HG03571 (cell line): Measurements from ENCODE around the gene KLF13.

Experiments
- ATAC-seq: cut with Tn5 transposase; IDR thresholded peaks from one replicate; pipeline ENCODE4 v1.9.1; 2021; ENCODE audit not compliant: unreplicated experiment

Gene KLF13

DNA sequence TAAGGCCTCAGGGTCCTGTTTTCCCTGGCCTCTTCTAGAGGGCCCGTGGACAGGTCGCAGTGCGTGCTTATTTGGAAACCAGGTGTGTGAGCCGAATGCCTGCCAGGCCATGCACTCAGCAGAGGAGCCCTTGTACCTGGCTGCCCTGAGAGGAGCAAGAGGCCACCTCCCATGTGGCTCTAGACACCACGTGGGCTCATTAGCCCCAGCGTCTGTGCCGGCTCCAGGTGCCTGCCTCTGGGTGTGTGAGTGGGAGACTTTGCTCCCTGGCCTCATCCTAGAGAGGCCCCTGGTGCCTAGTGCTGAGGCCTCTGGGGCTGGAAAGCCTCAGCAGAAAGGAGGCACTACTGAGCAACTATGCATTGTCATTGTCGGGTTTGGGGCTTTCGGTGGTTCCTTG is 50.4 kb downstream of the KLF13 start:
- ATAC-seq = no peak

DNA sequence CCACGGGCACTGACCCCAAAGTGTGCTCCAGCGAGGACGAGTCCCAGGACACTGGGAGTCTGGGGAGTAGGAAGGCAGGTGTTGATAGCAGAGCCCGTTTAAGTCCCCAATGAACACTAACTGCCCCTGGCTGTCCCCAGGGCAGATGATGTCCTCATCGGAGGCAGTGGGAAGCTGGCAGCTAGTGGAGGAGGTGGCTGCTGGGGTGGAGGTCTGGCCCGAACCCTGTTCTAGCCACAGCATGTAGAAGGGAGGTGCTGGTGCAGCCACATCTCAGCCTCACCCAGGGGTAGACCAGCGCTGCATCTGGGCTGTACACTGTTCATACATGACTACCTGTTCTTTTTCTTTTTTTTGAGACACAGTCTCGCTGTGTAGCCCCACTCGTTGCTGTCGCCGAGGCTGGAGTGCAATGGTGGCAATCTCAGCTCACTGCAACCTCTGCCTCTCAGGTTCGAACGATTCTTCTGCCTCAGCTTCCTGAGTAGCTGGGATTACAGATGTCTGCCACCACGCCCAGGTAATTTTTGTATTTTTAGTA is 51.8 kb downstream of the KLF13 start:
- no peak for ATAC-seq

DNA sequence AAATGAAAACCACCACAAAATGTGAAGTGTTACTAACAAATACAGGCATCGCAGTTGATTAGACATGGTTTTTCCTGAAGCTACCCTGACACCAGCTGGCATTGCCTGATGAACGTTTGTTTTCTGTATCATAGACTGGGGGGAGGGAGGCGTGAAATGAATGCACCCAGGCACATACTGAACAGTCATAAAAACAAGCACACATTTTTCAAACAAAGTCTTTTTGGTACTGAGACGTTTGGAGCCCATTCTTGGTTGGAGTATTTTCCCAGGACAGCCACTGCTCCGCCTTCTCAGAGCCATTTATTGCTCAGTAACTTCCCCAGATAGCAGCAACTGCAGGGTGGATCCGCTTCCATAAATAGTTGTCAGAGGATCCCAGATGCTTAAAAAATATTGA is 52.4 kb downstream of the KLF13 start:
- ATAC-seq = no peak

DNA sequence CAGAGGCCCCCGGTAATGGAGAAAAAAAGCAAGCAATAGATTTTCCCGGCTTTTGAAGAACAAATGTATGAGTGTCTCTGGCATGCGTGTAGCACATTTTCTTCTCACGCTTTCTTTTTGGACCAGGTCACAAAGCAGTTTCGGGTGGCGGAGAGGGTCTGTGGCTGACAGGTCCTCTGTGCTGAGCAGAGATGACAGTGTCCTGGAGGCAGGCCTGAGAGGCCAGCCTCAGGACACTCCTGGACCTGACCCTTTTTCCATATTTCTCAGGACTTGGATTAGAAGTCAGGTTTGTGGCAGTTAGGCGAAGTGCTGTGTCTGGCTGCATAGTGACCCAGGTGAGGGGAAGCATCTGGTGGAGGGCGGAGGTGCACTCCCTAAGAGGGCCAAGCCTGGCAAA is 52.9 kb downstream of the KLF13 start:
- no peak for ATAC-seq

DNA sequence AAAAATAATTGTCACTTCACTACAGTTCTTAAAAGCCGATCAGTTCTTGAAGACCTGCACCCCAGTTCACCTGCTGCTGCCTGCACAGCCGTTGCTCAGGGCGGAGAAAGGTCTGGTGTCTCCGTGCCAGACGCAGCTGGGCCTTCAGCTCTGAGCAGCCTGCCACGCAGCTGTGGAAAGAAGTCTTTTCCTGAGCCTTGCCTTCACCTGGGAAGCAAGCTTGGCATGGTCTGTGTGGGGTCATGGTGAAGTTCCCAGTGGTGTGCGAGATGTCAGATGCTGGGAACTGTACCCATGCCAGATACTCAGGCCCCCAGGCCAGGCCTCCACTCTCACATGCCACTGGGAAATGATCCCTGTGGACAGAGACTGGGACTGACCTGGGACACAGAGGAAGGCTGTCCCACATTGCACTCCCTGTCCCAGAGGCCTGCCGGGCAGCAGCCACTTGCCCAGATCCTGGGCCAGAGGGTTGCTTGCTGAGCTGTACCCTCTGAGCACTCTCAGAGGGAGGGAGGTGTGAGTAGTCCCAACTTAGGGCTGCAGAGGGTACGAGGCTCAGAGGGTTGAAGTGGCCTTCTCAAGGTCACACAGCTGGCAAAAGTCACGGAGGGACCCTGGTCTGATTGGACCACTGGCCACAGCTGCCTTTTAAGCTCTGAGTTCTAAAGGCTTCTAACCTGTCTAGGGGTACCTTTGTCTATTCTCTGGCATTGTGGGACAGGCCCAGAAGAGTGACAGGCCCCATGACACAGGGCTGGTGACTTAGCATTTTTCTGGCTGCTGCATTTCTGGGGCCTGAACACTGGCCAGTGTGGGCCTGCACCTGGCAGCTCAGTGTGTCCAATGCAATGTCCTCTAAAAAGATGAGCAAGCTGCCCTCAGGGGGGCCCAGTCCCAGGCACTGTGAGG is 55.4 kb downstream of the KLF13 start:
- no peak for ATAC-seq

DNA sequence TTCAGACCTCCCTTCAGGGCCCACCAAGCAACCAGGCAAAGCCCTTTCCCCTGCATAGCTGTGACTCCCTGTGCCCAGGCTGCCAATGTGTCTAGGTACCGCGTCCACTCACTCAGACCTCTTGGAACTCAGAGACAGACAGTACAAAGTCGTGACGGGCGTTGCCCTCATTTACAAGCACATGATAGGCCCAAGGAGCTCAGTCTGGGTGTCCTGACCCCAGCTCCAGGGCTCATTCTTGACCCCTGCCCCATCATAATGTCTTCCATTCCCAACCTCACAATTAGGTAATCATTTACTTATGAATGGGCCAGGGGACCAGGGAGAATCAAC is 56.0 kb downstream of the KLF13 start:
- ATAC-seq = no peak

DNA sequence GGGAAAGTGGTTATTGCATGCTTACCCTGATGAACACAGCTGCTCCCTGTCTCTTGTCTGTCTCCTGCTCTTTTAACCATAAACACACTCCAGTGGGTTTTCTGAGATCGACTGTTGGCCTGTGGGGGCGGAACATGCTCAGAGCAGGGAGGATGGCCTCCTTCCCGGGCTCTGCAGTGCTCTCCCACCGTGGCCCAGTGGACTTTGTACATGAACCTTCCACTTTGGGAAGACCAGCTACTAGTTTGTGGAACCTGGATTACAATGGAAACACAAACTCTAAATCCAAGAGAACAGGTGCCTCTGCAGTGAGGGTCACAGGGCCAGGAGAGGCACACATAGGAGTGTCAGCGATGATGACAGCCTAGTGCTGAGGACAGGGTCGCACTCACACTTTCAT is 56.5 kb downstream of the KLF13 start:
- no peak for ATAC-seq

DNA sequence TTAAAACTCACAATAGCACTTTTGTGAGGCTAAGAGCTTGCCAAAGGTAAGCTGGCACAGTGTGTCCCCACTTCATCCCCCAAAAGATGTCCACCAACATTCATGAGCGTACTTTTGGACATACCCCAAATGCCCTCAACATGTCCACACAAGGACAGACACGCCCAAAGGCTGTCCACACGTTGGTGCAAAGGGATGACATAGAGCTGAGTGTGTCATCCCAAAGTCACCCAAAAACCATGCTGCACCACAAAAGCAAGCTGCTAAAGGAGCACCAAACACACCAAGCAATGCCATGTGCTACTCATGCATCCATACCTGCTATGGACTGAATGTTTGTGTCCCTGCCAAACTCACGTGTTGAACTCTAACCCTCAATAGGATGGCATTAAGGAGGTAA is 57.9 kb downstream of the KLF13 start:
- ATAC-seq = no peak

DNA sequence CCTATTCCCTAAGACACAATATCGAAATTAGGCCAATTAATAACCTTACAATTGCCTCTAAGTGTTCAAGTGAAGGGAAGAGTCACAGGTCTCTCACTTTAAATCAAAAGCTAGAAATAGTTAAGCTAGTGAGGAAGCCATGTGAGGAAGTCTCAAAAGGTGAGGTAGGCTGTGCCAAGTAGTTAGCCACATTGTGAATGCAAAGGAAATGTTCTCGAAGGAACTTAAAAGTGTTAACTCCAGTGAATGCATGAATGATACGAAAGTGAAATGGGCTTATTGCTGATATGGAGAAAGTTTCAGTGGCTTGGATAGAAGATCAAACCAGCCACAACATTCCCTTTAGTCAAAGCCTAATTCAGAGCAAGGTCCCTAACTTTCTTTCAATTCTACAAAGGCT is 59.1 kb downstream of the KLF13 start:
- ATAC-seq = no peak

DNA sequence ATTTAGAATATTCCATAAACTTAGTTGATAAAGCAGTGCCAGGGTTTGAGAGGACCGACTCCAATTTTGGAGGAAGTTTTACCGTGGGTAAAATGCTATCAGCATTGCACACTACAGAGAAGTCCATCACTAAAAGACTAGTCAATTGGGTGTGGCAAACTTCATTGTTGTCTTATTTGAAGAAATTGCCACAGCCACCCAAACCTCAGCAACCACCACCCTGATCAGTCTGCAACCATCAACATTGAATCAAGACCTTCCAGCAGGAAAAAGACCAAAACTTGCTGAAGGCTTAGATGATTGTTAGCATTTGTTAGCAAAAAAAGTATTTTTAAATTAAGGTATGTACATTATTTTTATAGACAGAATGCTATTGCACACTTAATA is 60.5 kb downstream of the KLF13 start:
- no peak for ATAC-seq

DNA sequence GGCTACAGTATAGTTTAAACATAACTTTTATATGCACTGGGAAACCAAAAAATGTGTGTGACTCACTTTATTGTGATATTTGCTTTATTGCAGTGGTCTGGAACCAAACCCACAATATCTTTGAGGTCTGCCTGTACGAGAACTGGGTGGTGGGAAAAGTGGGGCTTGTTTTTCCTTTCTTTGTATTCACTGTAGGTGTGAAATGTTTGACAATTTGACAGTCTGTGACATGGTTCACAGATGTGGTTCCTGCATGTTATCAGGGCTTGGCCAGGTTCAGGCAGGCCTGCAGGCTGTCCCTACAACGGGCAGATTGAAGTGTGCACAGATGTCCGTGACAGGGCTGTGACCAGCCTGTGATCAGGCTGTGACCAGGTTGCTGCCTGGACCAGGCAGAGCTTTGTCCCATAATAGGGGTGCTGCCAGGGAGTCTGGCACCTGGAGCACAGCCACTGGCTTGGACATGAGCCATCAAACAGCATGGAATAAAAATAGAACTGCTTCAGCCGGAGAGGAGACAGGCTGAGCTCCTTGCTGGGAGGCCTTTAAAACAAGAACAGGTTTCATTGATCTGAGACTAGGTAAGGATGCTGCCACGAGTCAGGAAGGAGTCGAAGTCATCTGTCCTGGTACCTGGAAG is 61.0 kb downstream of the KLF13 start:
- no peak for ATAC-seq

DNA sequence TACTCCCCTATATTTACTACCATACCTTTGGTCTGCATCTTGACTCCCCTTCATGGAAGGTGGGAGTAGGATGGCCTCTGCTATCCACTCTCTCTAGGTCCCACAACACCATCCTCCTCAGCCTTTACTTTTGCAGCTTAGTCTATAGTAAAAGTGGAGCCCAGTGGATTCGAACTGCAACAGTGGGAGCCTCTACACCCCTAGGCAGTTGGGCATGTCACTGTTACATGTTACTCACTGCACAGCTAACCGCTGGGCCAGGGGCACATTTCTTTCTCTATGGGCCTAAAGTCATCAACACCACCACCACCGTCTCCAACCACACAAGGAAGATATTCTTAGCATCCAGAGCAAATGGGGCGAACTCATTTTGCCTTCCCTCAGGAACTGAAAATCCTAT is 62.9 kb downstream of the KLF13 start:
- ATAC-seq = no peak

DNA sequence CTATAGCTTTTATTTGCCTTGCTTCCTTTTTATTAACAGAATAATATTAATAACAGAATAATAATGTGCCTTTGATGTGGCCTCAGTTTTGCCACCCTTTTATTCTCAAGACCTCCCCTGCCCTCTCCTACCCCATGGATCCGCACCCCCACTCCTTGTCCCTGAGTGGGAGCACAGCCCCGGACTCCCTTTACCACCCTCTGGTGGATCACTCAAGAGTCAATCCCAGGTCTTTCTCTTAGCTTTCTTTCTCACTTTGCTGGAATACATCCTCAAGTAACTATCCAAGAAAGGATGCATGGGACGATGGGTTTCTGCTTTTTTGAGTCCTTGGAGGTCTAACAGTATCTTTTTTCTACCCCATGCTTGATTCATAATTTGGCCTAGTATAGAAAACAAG is 63.4 kb downstream of the KLF13 start:
- ATAC-seq = no peak

DNA sequence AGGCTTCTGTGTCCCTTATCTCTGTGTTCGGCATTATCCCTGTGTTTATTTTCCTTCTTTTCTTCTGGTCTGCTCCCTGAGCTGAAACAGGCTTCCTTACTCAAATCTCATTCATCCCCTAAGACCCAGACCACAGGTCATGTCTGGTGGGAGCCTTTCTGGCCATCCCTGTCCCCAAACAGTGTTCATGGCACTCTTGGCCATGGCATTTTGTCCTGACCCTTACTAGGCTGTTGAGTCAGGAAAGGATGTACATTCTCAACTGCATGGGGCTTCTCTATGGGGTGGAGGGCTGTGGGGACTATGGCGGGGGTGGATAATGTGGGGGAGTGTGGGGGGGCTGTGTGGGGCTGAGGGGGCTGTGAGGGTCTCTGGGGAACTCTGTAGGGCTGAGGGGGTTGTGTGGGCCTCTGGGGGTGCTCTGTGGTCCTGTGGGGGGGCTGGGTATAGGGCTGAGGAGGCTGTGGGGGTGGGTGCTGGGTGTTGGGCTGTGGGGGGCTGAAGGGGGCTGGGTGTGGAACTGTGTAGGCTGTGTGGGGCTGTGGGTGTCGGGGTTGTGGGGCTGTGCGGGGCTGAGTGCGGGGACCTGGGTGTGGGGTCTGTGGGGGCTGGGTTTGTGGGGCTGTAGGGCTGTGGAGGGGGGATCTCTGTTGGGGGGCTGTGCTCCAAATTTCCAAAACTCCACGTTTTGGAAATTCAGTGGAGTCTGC is 64.3 kb downstream of the KLF13 start:
- no peak for ATAC-seq

DNA sequence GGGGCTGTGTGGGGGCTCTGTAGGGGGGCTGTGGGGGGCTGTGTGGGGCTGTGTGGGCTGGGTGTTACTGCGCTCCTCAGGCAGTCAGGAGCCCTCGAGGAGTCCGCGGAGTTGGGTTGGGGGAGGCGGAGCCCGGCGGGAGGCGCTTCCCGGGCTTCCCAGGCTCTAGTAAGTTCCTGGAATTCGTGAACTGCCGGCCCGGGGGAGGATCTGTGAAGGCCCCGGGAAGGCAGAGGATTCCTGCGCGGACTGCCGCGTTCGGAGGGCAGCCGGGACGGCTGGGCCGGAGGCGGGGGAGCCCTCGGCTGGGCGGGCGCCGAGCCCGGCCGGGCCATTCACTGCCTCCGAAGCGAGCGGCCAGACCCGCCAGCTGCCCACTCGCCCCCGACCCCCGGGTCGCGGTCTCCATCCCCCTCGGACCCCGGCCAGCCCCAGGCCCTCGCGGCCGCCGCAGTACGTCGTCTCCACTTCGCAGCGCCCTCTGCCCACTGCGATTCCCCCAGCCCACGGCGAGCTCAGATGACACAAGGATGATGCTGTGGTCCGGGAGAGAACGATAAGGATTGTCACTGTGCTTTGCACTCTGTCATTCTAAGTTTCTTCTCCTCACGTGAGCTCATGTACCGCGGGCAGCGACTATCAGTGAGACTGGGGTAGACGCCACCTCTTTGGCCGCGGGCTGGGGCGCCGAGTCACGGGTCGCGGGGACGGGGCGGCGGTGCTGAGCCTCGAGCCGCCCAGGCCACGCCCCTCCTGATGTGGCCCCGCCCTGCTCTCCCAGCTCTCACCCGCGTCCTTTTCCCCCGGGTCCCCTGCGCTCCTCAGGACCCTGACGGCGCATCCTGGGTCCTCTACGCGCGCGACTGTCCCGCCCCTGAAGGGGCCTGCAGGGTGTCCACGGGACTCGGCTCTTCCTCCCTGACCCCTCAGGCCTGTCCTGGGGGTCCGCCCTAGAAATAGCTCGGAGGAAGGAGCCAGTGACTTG is 65.3 kb downstream of the KLF13 start:
- peak; percentile 80 for ATAC-seq

DNA sequence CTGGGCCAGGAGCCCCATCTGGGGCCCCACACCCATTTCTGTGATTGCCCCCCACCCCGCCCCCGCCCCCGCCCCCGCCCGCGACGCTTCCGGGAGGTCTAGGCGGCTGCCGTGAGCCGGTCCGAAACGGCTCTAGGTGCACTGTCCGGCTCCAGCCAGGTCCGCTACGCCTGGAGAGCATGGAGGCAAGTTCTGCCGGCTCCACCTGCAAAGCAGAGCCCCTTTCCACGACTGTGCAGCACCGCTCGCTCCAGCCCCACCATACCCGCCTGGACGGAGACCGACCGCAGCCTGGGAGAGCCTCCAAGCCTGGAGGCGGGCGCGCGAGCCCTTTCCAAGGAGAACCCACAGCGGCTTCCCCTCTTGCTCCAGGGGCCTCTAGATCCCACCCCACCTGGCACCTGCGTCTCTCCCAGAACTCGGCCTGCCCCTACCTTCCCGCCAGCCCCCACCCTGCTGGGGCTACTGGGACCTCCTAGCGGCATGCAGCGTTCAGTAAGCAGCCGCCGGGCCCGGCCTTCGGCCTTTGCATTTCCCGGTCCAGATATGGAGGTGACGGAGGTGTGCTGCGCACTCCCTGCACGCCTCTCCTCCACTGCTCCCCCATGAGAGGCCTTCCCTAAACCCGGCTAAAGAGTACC is 66.2 kb downstream of the KLF13 start:
- peak; percentile 30 for ATAC-seq

DNA sequence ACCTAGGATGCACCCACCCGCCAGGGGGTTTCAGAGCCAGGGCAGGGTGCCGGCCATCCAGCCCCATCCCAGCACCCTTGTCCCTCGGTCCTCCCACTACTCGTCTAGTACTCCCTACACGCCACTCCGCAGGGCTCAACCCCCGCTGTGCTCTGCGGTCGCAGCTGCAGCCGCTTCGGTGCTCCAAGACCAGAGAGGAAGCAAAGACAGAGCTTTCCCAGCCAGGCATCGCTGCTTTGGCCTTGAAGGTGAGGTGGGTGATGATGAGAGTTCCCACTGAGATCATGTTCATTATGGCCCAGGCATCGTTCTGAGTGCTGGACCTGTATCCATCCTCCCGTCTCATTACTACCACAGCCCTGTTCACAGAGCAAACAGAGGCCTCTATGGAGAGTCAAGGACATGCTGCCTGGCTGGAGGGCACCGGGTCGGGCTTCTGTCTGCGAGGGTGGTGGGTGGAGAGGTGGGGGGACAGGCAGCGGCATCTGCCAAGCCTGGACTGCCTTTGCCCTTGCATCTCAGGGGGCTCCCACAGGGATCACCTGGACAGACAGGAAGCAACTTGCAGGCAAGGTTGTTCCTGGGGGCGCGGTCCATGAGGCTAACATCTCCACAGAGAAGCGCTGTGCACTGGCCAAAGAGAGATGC is 66.9 kb downstream of the KLF13 start:
- ATAC-seq = no peak

DNA sequence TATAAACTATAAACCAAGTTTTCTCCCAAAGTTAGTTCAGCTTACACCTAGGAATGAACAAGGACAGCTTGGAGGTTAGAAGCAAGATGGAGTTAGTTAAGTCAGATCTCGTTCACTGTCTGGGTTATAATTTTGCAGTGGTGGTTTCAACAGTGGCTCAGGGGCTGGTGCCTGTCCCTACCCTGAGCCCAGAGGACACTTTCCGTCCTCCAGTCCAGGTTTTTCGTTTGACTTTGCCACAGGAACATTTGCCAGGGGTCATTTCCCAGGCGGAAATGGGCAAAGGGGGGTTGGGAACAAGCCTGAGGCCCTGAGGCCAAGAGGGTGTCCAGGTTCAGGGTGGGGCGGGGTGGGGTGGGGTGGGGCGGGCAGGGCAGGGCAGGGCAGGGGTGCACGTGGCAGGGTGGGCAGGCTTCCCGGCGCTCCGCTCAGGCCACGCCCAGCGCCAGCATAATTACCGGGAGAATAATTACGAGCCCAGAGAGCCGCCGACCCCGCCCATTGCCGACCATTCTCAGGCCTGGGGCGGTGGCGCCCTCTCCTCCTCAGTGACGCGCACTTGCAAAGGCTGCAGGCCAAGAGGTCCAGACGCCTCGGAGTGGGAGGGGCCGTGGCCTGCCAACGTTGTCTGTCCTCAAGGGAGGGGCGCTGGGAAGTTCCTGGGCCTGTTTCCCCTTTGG is 70.4 kb downstream of the KLF13 start:
- no peak for ATAC-seq
